ENCODE measurements around the gene LZIC.
"Not testable (repeated sequence)": the region's sequence is repeated elsewhere in the genome, so short reads cannot be mapped to it uniquely, and the experiment has no call there.

The LZIC gene

DNA sequence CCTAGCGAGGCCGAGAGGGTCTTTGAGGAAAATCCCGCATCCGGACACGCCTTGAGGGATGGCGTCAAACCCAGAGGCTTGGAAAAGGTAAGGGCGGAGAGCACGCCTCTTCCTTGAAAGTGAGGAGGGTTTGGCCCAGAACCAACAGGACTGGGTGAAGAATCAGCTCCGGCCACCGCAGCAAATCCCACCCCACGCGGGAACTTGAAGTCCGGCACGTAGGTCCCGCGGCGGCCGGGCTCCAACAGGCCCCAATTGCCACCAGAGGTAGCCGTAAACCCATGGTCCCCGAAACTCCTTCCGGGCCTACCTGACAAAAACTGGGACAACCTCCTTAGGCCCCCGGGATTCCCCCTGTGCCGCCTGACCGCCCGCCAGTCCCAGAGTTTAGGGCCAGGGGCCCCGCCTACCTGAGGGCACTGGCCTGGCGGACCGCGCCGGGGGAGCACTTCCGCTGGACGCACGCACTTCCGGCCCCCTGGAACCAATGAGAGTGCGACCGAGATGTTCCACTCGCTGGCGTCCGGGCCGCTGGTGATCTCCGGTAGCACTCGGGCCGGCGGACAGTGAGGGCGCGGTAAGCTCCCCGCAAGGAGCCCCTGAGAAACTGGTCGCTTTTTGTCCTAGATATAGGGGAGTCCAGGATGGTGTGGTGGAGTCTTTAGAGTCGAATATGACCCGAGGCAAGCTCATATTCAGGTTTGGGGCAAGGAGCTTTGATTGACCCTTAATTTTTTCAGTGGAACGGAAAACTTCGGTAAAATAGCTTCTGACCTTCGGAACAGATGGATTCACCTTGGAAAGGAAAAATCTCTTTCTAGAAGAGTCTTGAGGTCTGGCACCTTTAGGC, at the start of gene LZIC, which contains the start of gene NMNAT1:
TSS of gene LZIC (minus strand) at position 453 of the 850 bp plus-strand sequence. CDS start 6,772 bp downstream, outside the sequence.
TSS of gene NMNAT1 (plus strand) at position 537 of the 850 bp plus-strand sequence. CDS start 28,599 bp downstream, outside the sequence.
- DNase-seq: peak; percentile 94

DNA sequence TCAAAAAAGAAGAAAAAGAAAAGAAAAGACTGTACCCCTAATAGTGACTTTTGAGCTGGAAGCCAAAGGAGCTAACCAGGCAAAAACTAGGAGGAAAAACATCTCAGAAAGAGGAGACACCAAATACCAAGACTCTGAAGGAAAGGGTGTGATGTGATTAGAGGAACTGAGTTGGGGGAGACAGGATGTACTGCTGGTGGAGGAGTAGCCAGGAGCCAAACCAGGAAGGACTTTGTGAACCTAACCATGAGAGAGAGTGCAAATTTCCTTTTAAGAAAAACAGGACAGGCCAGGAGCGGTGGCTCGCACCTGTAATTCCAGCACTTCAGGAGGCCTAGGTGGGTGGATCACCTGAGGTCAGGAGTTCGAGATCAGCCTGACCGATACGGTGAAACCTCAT, 49.7 kb upstream of the LZIC start:
- DNase-seq: no peak

DNA sequence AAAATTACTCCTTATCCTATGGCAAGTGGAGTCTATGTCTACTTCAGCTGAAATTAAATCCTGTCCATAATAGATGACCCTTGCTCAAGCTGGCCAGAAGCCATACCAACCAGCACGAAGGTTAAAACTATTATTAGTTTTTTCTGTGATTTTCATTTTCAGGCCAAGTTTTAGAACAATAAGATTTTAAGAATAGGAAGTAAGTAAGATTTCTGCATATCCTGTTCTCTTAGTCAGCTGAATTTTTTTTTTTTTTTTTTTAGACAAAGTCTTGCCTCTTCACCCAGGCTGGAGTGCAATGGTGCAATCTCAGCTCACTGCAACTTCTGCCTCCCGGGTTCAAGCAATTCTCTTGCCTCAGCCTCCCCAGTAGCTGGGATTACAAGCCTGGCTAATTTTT, 47.8 kb upstream of the LZIC start:
- DNase-seq: no peak

DNA sequence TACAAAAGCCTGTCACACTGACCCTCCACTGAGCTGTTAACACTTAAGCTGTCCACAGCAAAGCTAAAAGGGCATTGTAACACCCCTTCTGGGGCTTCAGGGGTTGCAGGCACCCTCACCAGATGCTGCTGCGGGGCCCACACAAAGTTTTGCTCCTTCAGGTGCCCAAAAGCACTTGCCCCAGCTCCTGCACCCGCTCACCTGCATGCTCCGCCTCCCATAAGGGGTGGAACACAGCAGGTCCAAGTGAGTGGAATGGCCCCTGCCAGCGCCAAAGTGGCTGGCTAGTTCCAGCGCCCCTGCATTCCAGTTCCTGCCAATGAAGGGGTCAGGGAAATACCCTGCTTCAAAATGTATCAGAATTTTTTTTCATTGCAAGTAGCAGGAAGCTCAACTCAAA, 46.6 kb upstream of the LZIC start:
- no peak for DNase-seq

DNA sequence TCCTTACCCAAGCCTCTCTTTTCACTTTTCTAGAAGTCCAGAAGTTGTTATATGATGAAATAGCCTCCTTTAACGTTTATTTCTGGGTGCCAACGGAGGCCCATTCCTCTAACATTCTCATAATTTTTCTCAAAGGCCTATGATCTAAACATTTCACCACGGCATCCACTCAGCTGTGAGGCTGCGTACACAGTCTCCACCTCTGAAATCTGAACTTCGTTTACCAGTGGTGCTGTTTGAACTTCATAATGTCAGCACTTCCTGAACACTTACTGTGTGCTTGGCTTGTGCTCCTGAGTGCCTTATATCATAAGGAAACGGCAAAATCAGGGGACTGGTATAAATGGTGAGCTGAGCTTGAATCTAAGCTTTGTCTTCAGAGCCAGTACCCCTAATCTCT, 41.8 kb upstream of the LZIC start:
- DNase-seq: no peak

DNA sequence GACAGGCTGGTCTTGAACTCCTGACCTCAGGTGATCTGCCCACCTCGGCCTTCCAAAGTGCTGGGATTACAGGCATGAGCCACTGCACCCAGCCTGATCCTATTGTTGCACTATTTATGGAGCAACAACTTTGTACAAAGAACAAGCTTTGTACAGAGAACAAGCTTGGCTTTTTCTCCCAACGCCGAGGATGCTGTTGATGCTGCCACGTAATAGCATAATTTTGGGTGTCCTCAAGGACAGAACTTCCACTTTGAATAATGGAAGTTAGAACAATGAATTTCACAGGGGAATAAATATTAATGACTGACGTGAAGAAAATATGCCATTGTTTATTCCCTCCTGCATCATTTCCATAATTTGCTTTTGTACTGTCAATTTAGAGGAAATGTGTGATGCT, 41.1 kb upstream of the LZIC start:
- DNase-seq: no peak

DNA sequence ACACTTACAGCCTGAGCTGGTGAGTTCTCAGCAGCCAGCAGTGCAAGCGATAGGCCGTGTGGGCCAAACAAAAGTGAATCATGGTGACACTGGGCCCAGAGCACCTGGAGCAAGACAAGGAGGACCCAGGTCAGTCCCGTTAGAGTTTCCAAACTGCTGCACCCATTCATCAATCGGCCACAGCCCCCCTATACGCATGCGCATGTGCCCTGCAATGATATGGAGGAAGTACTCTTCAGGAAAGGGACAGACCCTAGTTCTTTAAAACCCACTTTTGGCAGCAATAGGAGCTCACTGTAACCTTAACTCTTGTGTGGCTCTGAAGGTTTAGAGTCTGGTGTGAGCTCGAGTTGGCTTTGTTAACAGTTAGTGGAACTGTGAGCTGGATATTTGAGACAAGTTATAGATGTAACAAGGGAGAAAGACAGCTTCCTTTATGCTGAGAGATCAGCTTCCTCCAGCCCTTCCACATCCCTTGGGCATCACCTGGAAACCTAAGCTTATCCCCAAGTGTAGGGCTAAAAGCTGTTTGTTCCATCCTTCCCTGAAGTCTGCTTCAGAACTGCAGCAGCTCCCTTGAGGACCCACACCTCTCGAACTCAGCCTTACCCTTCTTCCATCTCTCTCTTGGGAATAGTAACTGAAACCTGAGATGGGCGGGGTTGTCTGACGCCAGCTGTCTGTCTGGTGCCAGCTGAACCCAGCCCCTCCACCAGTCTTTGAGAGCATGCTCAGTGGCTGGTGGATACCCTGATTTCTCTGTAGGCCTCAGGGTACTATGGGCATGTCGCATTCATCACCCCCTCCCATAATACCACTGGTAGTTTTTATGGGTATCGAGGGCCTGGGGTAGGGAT, 17.7 kb upstream of the LZIC start:
- no peak for DNase-seq

DNA sequence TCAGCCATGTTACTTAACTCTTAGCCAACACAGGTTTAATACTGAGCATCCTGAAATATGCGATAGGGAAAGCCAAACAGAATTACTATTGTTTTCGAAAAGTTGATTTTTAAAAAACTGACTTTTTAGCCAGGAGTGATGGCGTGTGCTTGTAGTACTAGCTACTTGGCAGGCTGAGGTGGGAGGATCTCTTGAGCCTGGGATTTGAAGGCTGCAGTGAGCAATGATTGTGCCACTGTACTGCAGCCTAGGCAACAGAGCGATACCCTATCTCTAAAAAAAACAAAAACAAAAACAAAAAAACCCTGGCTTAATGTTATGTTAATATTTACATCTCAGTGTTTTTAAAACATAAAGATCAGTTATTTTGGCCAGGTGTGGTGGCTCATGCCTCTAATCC, 16.8 kb upstream of the LZIC start:
- DNase-seq: no peak

DNA sequence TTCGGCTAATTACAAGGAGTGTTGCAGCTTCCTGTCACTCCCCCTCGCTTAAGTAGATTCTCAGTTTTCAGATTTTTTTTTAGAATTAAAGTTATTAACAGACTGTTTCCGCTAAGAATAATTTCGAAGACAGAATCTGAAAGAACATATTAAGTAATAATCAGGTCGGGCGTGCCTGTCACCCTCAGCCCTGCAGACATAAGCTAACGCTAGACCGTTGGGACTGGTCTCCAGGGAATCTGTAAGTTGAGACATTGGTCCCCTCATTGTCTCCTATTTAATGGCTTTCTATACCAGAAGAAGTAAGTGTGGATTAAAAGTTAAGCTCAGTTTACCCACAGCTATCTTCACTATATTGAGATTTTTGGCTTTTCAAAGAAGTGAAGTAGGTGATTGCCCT, 14.5 kb upstream of the LZIC start:
- DNase-seq: no peak

DNA sequence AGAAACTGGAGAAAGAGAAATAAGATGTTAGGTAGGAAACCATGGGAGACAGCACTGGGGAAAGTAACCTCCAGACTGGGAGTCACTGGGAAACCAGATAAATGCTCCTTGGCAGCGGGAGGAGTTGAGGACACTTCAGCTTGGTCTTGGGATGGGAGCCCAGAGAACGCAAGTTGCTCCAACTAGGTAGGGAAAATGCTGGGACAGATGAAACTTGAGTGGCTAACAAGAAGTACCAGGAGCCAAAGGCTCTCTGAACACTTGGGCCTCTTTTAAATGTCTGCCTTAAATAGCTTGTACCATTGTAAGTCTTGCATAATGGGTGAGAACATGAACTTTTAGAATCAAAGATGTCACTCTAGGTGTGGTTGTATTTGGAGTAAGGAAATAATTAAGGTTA, 3.1 kb upstream of the LZIC start:
- no peak for DNase-seq

DNA sequence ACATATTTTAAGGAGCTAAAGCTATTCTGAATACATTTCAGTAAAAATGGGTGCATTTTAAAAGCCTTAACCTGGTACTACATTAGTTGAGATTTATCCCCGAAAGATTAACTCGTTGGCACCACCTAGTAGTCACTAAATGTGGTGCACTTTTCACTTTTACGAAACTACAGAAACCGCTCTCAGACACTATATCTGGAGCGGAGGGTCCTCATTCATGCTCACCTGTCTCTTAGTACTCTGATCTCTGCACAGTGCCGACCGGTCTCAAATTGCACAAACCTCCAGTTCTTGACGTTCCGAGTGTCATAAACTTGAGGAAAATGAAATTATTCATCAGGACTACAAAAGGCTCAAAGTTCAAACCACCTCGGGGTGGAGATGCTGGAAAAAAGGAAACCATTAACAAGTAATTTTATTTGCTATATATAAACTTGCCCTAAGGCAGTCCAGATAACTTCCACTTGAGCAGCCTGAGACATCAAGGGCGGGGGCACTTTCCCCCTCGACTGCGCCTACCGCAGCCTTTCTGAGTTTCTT, 722 bp downstream of the LZIC start:
- peak; percentile 63 for DNase-seq

DNA sequence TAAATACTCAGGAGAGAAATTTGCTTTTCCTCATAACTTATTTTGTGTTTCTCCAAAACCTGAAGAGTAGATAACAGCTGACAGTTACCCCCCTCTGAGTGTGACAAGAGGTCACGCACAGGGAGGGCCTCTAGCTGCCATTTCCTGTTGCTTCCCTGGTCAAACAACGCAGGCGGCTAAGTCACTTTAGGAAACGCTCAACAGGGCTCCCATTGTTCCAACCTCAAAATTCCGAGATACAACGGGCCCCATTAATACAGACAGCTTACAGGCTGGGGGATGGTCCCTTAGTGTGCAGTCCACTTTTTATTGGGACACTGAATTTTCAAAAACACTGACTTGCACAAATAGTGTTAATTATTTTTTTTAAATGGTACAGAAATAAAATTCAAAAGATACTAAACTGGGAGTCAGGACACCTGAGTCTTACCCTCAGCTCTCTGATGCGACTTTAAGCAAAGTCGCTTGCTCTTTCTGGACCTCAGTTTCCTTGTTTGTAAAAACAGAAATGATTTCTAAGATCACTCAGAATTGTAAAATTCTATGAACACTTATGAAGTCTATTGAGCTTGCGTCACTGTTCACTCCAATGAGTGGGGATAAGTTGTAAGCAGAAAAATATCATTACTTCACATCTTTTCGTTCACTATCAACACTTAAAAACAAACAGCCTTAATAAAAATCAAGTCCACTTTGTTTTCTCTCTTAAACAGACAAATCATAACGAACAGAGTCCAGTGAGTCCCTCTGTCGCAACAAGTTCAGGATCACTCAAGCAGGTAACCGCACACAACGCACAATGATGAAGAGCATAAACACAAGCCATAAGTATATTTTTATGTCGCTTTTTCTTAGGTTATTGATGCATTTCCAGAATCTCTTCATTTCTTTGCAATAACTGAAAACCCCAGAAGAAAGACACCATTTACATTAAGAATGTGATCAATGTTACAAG, 13.5 kb downstream of the LZIC start:
- no peak for DNase-seq

DNA sequence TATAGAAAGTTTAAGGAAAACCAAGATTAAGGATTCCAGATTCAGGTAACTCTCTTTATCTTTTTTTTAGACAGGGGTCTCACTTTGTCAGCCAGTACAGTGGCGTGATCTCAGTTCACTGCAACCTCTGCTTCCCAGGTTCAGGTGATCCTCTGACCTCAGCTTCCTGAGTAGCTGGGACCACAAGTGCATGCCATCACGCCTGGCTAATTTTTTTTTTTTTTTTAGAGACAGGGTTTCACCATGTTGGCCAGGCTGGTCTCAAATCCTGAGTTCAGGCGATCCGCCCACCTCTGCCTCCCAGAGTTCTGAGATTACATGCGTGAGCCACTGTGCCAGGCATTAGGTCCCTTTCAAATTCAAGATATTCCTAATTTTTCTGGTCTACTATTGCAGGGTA, 15.9 kb downstream of the LZIC start:
- no peak for DNase-seq

DNA sequence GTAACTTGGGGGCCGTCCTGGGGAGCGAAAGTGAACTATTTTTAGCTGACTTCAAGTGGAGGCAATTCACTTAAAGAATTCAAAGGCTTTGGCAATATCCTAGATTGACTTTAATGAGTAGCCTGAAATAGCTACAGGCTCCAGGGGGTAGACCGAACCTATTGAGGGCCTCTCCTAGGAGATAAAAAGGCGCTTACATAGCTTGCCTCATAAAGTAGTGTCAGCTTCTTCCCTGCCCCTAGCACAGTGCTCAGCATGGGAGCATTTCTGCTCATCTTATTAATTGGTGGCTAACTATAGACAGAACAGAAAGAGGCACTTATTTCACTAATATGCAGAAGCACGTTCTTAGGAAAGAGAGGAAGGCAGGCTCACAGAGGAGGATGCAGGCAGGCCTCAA, 20.8 kb downstream of the LZIC start:
- DNase-seq: no peak

DNA sequence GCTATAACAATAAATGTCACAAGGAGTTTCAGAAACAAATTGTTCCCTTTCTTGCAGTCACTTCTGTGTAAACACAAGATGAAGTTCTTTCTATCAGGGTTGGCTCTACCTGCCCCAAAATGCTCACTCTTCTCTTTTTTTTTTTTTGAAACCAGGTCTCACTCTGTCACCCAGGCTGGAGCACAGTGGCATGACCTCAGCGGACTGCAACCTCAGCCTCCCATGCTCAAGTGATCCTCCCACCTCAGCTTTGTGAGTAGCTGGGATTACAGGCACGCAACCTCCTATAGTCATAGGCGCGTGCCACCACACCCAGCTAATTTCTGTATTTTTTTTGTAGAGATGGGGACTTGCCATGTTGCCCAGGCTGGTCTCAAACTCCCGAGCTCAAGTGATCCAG, 22.6 kb downstream of the LZIC start:
- DNase-seq: no peak

DNA sequence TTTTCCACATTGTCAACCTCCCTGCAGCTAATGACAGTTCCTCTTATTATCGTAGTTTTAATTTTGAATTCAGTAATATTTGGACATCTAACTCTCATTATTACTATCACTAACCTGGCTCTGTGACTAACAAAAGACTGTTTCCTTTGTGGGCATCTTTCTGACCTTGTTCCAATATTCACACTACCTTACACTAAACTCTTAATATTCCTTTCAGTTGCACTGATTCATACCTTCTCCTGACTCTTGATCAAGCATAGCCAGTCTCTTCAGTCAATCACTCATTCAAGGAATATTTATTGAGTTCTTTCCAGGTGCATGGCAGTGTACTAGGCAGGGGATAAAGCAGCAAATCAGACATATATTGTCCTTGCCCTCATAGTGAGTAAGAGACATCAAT, 25.3 kb downstream of the LZIC start:
- DNase-seq: no peak

DNA sequence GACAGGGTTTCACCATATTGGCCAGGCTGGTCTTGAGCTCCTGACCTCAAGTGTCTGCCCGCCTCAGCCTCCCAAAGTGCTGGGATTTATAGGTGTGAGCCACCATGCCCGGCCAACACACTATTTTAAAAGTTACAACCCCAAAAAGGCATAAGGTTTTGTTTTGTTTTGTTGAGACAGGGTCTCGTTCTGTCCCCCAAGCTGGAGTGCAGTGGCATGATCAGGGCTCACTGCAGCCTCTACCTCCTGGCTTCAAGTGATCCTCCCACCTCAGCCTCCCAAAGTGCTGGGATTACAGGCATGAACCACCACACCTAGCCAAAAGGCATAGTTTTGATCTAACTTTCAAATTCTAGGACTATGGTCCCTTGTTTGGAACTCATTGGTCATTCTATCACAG, 25.7 kb downstream of the LZIC start:
- DNase-seq: not testable (repeated sequence)

DNA sequence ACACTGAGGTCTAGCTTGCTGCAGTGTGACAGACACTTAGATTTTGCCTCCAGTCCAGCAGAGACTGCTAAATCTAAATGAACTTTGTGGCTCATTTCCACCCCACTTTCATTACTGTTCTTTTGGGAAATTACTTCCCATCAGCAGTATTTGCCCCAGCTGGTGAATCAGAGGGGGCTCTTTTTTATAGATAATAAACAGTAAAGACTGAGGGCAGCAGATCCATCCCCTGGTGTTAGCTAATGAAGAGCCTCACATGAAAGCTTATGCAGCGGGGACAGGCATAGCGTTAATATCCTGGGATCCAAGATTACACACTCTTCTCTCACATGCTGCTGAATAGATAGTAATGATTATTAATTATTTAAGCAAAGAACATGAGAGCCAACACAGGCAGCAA, 26.7 kb downstream of the LZIC start:
- DNase-seq: no peak

DNA sequence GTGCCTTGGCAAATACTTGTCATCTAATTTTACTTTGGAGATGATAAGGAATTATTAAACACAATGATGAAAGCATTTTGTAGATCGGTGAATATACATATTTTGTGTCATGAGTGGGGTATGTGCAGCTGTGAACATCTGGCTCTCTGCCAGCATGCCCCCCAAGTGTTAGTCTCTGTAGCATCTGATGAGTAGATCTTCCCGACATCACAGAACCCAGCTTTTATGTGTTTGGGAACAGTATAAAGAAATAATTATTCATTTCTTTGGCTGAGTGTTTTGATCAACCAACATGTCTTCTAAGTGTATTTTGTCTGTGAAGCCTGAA, 28.6 kb downstream of the LZIC start:
- no peak for DNase-seq

DNA sequence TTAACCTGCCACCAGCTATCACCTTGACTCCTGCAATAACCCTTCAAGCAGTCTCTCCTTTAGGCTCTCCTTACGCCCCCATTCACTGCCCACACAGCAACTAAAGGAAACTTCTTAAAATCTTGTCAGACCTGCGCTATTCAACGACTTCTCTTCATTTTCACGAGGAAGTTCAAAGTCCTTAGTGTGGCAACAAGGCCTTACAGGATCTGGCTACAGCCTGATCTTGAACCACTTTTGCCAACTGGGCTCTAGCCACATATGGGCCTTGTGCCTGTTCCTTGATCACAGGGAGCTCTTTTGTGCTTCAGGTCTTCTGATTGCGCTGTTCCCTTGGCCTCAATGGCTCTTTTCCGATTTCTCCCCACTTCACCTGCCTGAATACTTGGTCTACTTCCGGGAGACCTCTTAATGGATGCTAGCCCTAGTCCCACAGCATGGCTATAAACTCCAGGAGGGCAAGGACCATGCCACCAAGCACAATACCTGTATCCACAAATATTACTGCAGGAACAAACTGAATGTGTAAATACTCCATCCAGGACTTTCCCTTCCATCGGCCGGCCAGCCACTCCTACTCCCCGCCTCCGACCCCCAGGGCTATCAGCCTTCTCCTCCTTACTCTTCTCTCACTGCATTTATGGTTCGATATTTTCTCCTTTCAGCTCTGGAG, 30.8 kb downstream of the LZIC start:
- no peak for DNase-seq

DNA sequence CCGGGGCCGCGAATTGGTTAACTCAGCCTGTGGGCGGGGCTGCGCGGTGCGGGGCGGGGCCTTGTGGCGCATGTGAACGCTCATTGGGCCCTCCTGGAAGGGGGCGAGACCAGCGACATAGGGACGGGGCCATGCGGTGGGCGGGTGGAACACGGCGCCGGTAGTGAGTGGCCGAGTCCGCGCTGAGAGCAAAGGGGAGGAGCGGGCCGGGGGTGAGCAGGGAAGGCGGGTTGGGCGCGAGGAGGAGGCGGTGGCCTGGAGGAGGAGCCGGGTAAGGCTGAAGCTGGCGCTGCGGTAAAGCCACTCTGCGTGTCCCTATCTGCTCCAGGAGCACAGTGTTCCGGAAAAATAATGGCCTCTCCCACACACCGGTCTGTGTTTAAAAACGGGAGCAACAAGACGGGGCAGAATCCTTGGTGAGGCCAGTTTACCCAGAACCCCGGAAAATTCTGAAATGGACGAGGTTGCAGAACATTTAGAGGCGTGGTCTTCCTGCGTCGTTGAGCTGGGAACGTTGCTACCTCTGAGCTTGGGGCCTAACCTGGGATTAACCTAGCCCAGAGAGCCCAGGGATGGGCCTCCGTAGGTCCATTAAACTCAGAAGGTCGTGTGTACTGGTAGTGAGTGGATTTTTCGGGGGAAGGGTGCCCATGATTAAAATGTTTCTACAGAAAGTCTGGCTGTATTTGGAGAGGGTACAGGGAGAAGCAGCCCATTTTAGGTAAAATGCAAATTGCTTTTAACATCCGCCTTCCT, 32.6 kb downstream of the LZIC start:
- DNase-seq: peak; percentile 99
